Measurements from ENCODE around the gene RRP1. TPM values are rescaled to one million over a fixed set of nuclear protein-coding genes. Genes with fewer than 3 reads are reported as not detected.

RRP1 gene
- total and polyA plus RNA-seq, 2 of the 13 experiments (the other 11 are each of a cell fraction or from before 2014, with no cell fraction given), result 20.1 to 35.1 TPM

GRCh38 chr21:43794857-43795256 is 5.5 kb downstream of the RRP1 start:
- peaks cover 7% of the 10 kb centered on the region; the same call in 1 of the 2 replicates for H4K20me1 ChIP-seq (ENCODE audit: insufficient read depth, low read length)
- ATAC-seq (no peak), DNase-seq (ENCODE audit: low spot score) (no peak), FAIRE-seq (no peak)
- WGBS (ENCODE audit: low lambda C conversion rate), result 95% methylated on average over 12 of the region's 14 CpGs
- TF ChIP-seq TBP (CRISPR knock-in tag; IDR thresholded peaks at IDR 0.05), result no peak
- no peak for TF ChIP-seq PHF20 (CRISPR knock-in tag; IDR thresholded peaks at IDR 0.05)
- no peak for TF ChIP-seq PLRG1 (conservative IDR thresholded peaks at IDR 0.05)
- TF ChIP-seq SMC3 (IDR thresholded peaks at IDR 0.05; ENCODE audit: low read length), result no peak
- TF ChIP-seq MIXL1 (CRISPR knock-in tag; IDR thresholded peaks at IDR 0.05), result no peak
- TF ChIP-seq ZNF468 (CRISPR knock-in tag; IDR thresholded peaks at IDR 0.05), result no peak
- intact Hi-C loops (cut with micrococcal nuclease; ENCODE audit: unreplicated experiment), result no loop called here
- peaks cover 50 to 83% of the 10 kb centered on the region in 2 experiments for H3K36me3 ChIP-seq (replicated peaks in 1 of 2; ENCODE audit: control insufficient read depth in 1 of 2, insufficient read depth in 2 of 2, low read length in 2 of 2)
- H3K4me1 ChIP-seq (ENCODE audit: insufficient read depth, low read length), result peaks cover 12% of the 10 kb centered on the region
- H2AFZ ChIP-seq (ENCODE audit: low read length), result no peak overlapping the region
- no peak overlapping the region for H3K9ac ChIP-seq (ENCODE audit: insufficient read depth, low read depth, low read length)
- POLR2A ChIA-PET, result no interaction called here
- H3K27me3 ChIP-seq (ENCODE audit: control insufficient read depth in 1 of 2, insufficient read depth in 2 of 2, low read length in 2 of 2), result no peaks in the 10 kb centered on the region; a peak in 1 of 5 replicates
- no peak overlapping the region for H3K27ac ChIP-seq (ENCODE audit: extremely low read length, insufficient read depth, low read length)
- in situ Hi-C loops (cut with HindIII; ENCODE audit: extremely low pct_ligation_motif_present, low pct_unique_long_range_greater_than_20kb), result no loop called here
- no peak overlapping the region for H3K4me2 ChIP-seq (ENCODE audit: low read depth, low read length)
- H3K79me2 ChIP-seq (ENCODE audit: insufficient read depth, low read length), result peaks cover 41% of the 10 kb centered on the region
- H3K4me3 ChIP-seq (replicated peaks in 1 of 3; ENCODE audit: insufficient read depth in 1 of 3, low read depth in 2 of 3, low read length in 3 of 3), result no peak overlapping the region
- no TSS peak for BruUV-seq (replicated peaks)
- CTCF ChIA-PET (ENCODE audit: low intra/inter-chr PET ratio, low total read pairs), result no interaction called here
- H3K9me3 ChIP-seq (ENCODE audit: low read length), result no peaks in the 10 kb centered on the region

- H4K20me1 ChIP-seq (ENCODE audit: insufficient read depth, low read length), result peaks cover 7% of the 10 kb centered on the region; the same call in 1 of the 2 replicates
- in situ Hi-C loops (cut with HindIII; ENCODE audit: extremely low pct_ligation_motif_present, low pct_unique_long_range_greater_than_20kb) (no loop called here), intact Hi-C loops (cut with micrococcal nuclease; ENCODE audit: unreplicated experiment) (no loop called here)
- BruUV-seq (replicated peaks), result no TSS peak
- H3K4me3 ChIP-seq (replicated peaks in 1 of 3; ENCODE audit: insufficient read depth in 1 of 3, low read depth in 2 of 3, low read length in 3 of 3), result no peak overlapping the region
- H3K4me2 ChIP-seq (ENCODE audit: low read depth, low read length), result no peak overlapping the region
- H3K9ac ChIP-seq (ENCODE audit: insufficient read depth, low read depth, low read length), result no peak overlapping the region
- no peak for ATAC-seq
- no peak for DNase-seq (ENCODE audit: low spot score)
- no peaks in the 10 kb centered on the region for H3K27me3 ChIP-seq (ENCODE audit: control insufficient read depth in 1 of 2, insufficient read depth in 2 of 2, low read length in 2 of 2)
- no peak overlapping the region for H2AFZ ChIP-seq (ENCODE audit: low read length)
- ChIA-PET POLR2A (no interaction called here), CTCF (ENCODE audit: low intra/inter-chr PET ratio, low total read pairs) (no interaction called here)
- no peak for FAIRE-seq
- no peaks in the 10 kb centered on the region for H3K4me1 ChIP-seq (ENCODE audit: insufficient read depth, low read length)
- H3K79me2 ChIP-seq (ENCODE audit: insufficient read depth, low read length), result peaks cover 18% of the 10 kb centered on the region
- H3K27ac ChIP-seq (ENCODE audit: extremely low read length, insufficient read depth, low read length), result no peak overlapping the region
- H3K9me3 ChIP-seq (ENCODE audit: low read length), result no peaks in the 10 kb centered on the region
- H3K36me3 ChIP-seq (replicated peaks in 1 of 2; ENCODE audit: control insufficient read depth in 1 of 2, insufficient read depth in 2 of 2, low read length in 2 of 2), result peaks cover 60 to 95% of the 10 kb centered on the region in 2 experiments
- 94% methylated on average over 8 of the region's 19 CpGs for WGBS (ENCODE audit: low lambda C conversion rate)
- TF ChIP-seq PCBP1 (IDR thresholded peaks at IDR 0.05; ENCODE audit: borderline replicate concordance, low read depth, low read length), result no peak
- TF ChIP-seq ZFP82 (CRISPR knock-in tag; IDR thresholded peaks at IDR 0.05; ENCODE audit: borderline replicate concordance), result no peak
- TF ChIP-seq ZFX (CRISPR knock-in tag; IDR thresholded peaks at IDR 0.05; ENCODE audit: low read depth), result no peak
- TF ChIP-seq ZNF510 (CRISPR knock-in tag; IDR thresholded peaks at IDR 0.05; ENCODE audit: low read depth), result no peak
- TF ChIP-seq POLR2AphosphoS5 (IDR thresholded peaks at IDR 0.05; ENCODE audit: low read depth, low read length), result no peak
- TF ChIP-seq SMAD3 (CRISPR knock-in tag; IDR thresholded peaks at IDR 0.05), result no peak
- TF ChIP-seq SRSF1 (optimal IDR thresholded peaks at IDR 0.05; ENCODE audit: low read depth, low read length), result no peak
- TF ChIP-seq ZNF17 (CRISPR knock-in tag; IDR thresholded peaks at IDR 0.05), result no peak
- TF ChIP-seq, protein P1, sequence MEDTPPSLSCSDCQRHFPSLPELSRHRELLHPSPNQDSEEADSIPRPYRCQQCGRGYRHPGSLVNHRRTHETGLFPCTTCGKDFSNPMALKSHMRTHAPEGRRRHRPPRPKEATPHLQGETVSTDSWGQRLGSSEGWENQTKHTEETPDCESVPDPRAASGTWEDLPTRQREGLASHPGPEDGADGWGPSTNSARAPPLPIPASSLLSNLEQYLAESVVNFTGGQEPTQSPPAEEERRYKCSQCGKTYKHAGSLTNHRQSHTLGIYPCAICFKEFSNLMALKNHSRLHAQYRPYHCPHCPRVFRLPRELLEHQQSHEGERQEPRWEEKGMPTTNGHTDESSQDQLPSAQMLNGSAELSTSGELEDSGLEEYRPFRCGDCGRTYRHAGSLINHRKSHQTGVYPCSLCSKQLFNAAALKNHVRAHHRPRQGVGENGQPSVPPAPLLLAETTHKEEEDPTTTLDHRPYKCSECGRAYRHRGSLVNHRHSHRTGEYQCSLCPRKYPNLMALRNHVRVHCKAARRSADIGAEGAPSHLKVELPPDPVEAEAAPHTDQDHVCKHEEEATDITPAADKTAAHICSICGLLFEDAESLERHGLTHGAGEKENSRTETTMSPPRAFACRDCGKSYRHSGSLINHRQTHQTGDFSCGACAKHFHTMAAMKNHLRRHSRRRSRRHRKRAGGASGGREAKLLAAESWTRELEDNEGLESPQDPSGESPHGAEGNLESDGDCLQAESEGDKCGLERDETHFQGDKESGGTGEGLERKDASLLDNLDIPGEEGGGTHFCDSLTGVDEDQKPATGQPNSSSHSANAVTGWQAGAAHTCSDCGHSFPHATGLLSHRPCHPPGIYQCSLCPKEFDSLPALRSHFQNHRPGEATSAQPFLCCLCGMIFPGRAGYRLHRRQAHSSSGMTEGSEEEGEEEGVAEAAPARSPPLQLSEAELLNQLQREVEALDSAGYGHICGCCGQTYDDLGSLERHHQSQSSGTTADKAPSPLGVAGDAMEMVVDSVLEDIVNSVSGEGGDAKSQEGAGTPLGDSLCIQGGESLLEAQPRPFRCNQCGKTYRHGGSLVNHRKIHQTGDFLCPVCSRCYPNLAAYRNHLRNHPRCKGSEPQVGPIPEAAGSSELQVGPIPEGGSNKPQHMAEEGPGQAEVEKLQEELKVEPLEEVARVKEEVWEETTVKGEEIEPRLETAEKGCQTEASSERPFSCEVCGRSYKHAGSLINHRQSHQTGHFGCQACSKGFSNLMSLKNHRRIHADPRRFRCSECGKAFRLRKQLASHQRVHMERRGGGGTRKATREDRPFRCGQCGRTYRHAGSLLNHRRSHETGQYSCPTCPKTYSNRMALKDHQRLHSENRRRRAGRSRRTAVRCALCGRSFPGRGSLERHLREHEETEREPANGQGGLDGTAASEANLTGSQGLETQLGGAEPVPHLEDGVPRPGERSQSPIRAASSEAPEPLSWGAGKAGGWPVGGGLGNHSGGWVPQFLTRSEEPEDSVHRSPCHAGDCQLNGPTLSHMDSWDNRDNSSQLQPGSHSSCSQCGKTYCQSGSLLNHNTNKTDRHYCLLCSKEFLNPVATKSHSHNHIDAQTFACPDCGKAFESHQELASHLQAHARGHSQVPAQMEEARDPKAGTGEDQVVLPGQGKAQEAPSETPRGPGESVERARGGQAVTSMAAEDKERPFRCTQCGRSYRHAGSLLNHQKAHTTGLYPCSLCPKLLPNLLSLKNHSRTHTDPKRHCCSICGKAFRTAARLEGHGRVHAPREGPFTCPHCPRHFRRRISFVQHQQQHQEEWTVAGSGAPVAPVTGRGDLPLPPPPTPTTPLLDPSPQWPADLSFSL (CRISPR knock-in tag; IDR thresholded peaks at IDR 0.05), result no peak
- no peak for TF ChIP-seq JUN (CRISPR knock-in tag; IDR thresholded peaks at IDR 0.05)
- no peak for TF ChIP-seq FOXK2 (IDR thresholded peaks at IDR 0.05)
Measured at GRCh38 chr21:43797415-43797814, 8.0 kb downstream of the RRP1 start.
